ENCODE results near the gene ALDH3B1.

Gene ALDH3B1

GRCh38 chr11:68032003-68032402 is 21.9 kb downstream of the ALDH3B1 start:
- TF ChIP-seq CTCF (conservative IDR thresholded peaks at IDR 0.05): no peak
- H3K27ac ChIP-seq: peak overlapping the region; percentile 96; the same call in 1 of the 2 replicates

GRCh38 chr11:68032997-68033707 is 23.0 kb downstream of the ALDH3B1 start:
- peak overlapping the region; percentile 96; the same call in 1 of the 2 replicates for H3K27ac ChIP-seq
- no peak for TF ChIP-seq CTCF (conservative IDR thresholded peaks at IDR 0.05)

GRCh38 chr11:68033708-68034045 is 23.6 kb downstream of the ALDH3B1 start:
- TF ChIP-seq CTCF (conservative IDR thresholded peaks at IDR 0.05): no peak
- H3K27ac ChIP-seq: peak overlapping the region; percentile 96; the same call in 1 of the 2 replicates

- H3K27ac ChIP-seq: no peak overlapping the region
- no peak for TF ChIP-seq CTCF (conservative IDR thresholded peaks at IDR 0.05)
Observed at GRCh38 chr11:68035266-68035876, 25.2 kb downstream of the ALDH3B1 start.

- peak overlapping the region; percentile 10; the same call in 1 of the 2 replicates for H3K27ac ChIP-seq
- no peak for TF ChIP-seq CTCF (conservative IDR thresholded peaks at IDR 0.05)
Observed at GRCh38 chr11:68036141-68036716, 26.1 kb downstream of the ALDH3B1 start.

- TF ChIP-seq CTCF (conservative IDR thresholded peaks at IDR 0.05): no peak
- peak overlapping the region; percentile 10; the same call in 1 of the 2 replicates for H3K27ac ChIP-seq
Observed at GRCh38 chr11:68036717-68037239, 26.7 kb downstream of the ALDH3B1 start.
